Measurements from ENCODE around the gene TIAL1.
"Not testable (repeated sequence)": the region's sequence is repeated elsewhere in the genome, so short reads cannot be mapped to it uniquely, and the experiment has no call there.

Gene TIAL1

GRCh38 chr10:119611433-119611832, 14.7 kb upstream of the TIAL1 start:
- no peak for DNase-seq

DNA sequence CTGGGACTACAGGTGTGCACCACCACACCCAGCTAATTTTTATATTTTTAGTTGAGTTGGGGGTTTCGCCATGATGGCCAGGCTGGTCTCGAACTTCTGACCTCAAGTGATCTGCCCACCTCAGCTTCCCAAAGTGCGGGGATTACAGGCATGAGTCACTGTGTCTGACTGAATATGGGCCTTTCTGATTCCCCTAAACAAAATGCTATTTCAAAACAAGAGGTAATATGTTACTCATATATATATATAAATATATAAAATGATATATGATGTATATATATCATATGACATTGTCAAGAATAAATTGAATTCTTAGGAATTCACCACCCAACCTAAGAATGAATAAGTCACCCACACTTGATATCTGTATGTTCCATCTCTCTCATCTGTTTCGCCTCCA, 12.8 kb upstream of the TIAL1 start:
- DNase-seq = no peak

DNA sequence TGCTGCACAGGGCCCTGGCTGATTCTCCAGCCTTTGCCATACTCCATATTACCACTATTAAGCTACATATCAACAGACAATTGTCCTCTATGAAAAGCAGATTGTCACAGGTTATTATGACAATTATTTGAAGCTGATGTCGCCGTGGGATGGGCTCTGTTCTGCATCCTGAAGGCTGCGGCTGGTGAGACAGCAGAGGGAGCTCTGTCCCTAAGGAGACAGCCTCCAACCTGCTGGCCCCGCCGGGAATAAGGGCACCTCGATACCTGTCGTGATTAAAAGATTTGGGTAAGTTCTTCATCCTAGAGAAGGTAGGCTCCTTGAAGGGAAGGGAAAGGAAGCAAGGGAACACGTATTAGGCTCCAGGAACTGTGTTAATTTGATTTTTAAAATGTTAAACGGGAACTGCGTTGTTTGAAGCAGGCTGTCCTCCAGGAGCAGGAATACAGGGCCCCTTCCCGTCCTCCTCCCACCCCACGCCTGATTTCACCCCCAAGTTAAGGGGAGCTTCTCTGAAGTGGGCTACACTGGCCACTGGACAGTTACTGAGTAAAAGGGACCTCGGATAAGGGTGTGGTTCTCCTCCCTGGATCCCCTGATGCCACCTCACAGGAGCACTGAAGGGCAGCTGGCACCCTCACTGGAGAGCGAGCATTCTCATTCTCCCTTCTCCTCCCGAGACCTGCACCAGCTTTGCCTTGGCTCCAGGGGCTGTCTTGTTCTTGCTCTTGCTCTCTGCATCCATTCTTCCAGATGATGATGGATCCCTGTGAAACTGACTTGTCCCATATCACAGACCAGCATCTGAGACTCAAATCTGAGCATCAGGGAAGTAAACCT, 11.8 kb upstream of the TIAL1 start:
- DNase-seq = peak; percentile 69

DNA sequence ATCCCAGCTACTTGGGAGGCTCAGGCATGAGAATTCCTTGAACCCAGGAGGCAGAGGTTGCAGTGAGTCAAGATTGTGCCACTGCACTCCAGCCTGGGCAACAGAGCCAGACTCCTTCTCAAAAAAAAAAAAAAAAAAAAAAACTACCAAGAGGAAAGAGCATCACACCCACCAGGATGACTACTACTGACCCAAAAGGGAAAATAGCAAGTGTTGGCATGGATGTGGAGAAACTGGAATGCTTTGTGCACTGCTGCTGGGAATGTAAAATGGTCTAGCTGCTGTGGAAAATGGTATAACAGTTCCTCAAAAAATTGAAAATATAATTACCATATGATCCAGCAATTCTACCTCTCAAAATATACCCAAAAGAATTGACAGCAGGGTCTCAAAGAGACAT, 7.7 kb upstream of the TIAL1 start:
- no peak for DNase-seq

GRCh38 chr10:119602241-119603095, 5.7 kb upstream of the TIAL1 start:
- DNase-seq = peak; percentile 60

- DNase-seq = no peak
These were observed 1.6 kb upstream of the TIAL1 start for GRCh38 chr10:119598397-119598796.

DNA sequence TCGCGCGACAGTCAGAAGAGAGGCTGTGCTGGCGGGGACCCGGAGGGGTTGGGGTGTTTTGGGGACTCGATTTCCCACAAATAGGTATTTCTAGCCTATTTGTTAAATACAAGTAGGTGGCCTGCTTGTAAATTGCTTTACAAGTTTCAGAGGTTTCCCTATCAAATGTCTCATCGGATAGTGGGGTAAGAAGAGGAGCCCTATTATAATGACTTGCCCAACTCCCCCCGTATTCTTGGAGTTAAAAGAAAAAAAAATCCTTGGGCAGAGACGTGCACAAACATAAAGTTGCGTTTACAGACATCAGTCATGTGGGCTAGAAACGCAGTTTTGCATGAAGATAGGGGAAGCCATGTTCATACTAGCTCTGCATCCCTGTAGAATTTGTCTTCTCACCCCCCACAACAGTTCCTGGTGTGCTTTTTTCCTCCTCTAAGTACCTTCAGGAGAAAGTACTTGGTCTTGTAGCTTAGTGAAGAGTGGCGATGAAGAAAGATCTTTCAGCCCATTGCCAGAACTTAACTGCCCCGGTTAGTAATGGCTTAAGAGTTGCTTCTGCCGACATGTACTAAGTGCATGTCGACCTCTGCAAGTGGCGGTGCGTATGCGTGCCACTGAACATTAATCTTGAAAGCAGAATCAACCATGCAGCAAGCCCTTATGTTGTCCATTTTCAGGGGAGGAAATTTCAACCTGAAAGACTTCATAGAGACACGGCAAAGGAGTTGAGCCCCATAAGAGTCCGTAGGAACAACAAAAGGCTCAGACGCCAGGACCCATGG, 832 bp upstream of the TIAL1 start:
- DNase-seq = peak; percentile 29

DNA sequence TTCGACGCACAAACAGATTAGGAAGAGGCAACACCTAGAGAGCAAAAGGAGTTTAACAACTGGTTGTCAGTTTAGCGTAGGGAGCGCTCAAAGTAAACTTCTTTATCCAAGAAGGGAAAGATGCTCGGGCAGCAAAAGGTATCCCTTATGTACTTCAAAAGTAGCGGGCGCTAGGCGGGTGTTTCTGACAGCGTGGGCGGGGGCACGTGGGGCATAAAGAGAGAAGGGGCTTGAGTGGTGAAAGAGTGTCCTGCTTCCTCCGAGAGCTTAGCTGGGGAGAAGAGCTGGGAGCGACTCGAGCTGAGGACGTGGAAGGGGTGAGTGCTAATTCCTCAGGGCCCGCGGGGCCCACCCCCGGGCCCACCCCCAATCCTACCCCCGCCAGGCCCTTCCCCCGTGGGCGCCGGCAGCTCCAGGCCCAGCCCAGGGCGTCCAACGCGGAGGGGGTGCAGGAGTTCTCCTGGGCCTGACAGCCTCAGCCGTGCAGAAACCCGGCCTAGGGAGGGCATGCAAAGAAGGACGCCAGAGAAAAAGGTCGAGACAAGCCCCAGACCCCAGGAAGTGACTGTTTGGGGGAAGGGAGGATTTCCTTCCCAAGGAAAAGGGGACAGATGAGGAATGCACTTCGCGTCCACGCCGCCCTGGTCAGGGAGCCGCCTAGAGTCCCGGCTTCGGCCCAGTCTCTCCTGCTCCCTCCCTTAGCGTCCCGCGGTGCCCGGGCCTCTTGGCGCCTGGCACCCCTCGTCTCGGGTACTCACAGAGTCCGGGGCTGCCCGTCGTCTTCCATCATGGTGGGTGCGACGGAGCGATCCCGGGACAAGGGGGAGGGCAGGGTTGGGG, 868 bp downstream of the TIAL1 start:
- peak; percentile 55 for DNase-seq

- DNase-seq = peak; percentile 17
These were observed 1.6 kb downstream of the TIAL1 start for GRCh38 chr10:119595134-119595675.

GRCh38 chr10:119588071-119588470, 8.7 kb downstream of the TIAL1 start:
- DNase-seq = no peak

GRCh38 chr10:119578355-119578754, 18.4 kb downstream of the TIAL1 start:
- DNase-seq = no peak

GRCh38 chr10:119575991-119576390, 20.8 kb downstream of the TIAL1 start:
- no peak for DNase-seq

DNA sequence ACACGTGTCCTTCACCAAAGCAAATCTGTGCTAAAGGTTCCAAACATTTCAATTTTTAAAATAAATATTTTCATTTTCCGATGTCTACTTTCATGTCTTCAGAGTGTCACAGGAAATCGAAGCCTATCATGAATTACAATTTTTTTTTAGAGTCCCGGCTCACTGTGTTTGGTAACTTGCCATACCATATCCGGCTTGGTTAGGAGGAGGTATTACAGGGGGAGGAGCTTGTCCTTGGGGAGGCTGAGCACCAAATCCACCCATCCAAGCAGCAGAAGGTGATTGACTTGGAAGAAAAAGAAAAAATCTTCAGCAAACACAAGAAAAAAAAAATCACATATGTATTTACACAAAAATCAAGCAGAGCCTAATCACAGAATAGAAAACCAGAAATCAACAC, 21.3 kb downstream of the TIAL1 start:
- no peak for DNase-seq

DNA sequence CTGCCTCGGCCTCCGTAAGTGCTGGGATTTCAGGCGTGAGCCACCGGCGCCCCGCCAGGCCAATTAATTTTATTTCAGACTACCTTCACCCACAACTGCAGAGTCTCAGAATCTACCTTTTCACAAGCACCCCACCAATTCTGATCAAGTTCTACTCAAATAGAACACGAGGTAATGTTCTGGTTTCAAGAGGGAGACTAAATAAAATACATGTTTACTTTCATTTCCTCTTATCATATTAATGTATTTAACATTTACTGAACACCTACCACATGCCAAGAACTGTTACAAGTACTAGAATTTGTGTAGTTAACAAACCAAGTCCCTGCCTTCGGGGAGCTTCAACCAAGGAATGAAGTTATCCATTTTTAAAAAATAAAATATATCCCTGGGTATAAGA, 28.8 kb downstream of the TIAL1 start:
- no peak for DNase-seq

- DNase-seq = no peak
These were observed 34.7 kb downstream of the TIAL1 start for GRCh38 chr10:119562097-119562496.

- not testable (repeated sequence) for DNase-seq
These were observed 37.3 kb downstream of the TIAL1 start for GRCh38 chr10:119559511-119559910.

DNA sequence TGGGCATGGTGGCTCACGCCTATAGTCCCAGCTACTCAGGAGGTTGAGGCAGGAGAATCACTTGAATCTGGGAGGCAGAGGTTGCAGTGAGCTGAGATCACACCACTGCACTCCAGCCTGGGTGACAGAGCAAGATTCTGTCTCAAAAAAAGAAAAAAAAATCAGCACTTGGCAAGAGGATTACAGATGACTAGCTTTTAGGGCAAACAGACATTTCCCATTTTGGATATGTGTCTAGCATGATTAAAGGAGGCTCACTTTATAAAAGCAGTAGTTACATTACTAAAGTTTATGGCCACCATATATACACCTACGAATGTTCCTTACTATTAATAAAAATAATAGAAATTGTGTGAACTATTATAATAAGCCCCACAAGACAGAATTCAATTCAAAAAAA, 40.7 kb downstream of the TIAL1 start:
- DNase-seq = not testable (repeated sequence)

GRCh38 chr10:119555178-119555784, 41.5 kb downstream of the TIAL1 start:
- DNase-seq = no peak

GRCh38 chr10:119550827-119551226, 45.9 kb downstream of the TIAL1 start:
- no peak for DNase-seq

GRCh38 chr10:119549247-119549999, 47.3 kb downstream of the TIAL1 start:
- DNase-seq = no peak

DNA sequence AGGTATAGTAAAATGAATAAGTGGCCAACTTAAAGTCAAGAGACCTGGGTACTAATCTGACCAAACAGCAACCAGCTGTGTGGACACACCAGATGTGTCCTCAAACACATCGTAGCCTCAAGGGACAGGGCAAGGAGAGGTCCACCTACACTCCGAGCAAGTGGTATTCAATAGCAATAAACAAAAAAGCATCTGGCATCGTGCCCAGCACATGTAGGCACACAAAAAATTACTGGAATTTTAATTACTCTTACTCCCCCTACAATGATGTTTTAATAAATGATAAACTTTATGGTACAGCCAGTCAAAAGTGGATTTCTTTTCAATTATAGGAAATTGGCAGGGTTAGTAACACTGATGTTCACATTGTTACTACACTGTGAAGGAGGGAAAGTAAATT, 50.8 kb downstream of the TIAL1 start:
- DNase-seq = no peak

All from NCI-H82 (cell line).